ENCODE measurements around the gene PGAP3. TPM values are rescaled to one million over a fixed set of nuclear protein-coding genes. Genes with fewer than 3 reads are reported as not detected.
"Not testable (repeated sequence)": the region's sequence is repeated elsewhere in the genome, so short reads cannot be mapped to it uniquely, and the experiment has no call there.

Gene PGAP3
- total and polyA plus RNA-seq, 5 donors = 12.9 to 24.0 (median 14.7) TPM

GRCh38 chr17:39714234-39714633, 26.4 kb upstream of the PGAP3 start:
- Histone ChIP-seq H3K27me3 (ENCODE audit: control insufficient read depth, insufficient read depth) (no peaks in the 10 kb centered on the region), H3K27ac (ENCODE audit: low read length) (no peak overlapping the region), H3K9me3 (ENCODE audit: control insufficient read depth, low read length) (no peaks in the 10 kb centered on the region), H3K4me1 (ENCODE audit: control insufficient read depth, insufficient read depth, low read length) (no peaks in the 10 kb centered on the region), H3K4me3 (ENCODE audit: low read length) (no peak overlapping the region)
- intact Hi-C loops (cut with DNase I) = no loop called here
- no peak for ATAC-seq
- no peak for DNase-seq
- 96% methylated on average over 4 of the region's 4 CpGs for WGBS

GRCh38 chr17:39711851-39712250, 24.0 kb upstream of the PGAP3 start:
- H3K9me3 ChIP-seq (ENCODE audit: control insufficient read depth, low read length) = no peaks in the 10 kb centered on the region
- H3K4me3 ChIP-seq (ENCODE audit: low read length) = no peak overlapping the region
- no peaks in the 10 kb centered on the region for H3K27me3 ChIP-seq (ENCODE audit: control insufficient read depth, insufficient read depth)
- H3K4me1 ChIP-seq (ENCODE audit: control insufficient read depth, insufficient read depth, low read length) = no peaks in the 10 kb centered on the region
- DNase-seq = peak in 1 of 3 donors; percentile 38
- H3K27ac ChIP-seq (ENCODE audit: low read length) = no peak overlapping the region
- ATAC-seq = no peak
- 85% methylated on average over 10 of the region's 10 CpGs for WGBS
- intact Hi-C loops (cut with DNase I) = no loop called here

- intact Hi-C loops (cut with DNase I); H3K4me3 ChIP-seq (ENCODE audit: low read length); H3K27ac ChIP-seq (ENCODE audit: low read length); H3K4me1 ChIP-seq (ENCODE audit: control insufficient read depth, insufficient read depth, low read length); H3K9me3 ChIP-seq (ENCODE audit: control insufficient read depth, low read length); ATAC-seq; DNase-seq; H3K27me3 ChIP-seq (ENCODE audit: control insufficient read depth, insufficient read depth): not testable (repeated sequence)
- 85% methylated on average over 11 of the region's 11 CpGs for WGBS
Observed at GRCh38 chr17:39711071-39711470, 23.2 kb upstream of the PGAP3 start.

GRCh38 chr17:39709998-39710964, 22.4 kb upstream of the PGAP3 start:
- intact Hi-C loops (cut with DNase I) = loop anchor here in 1 of 4 donors (10.0 kb wide), 1 partner anchor 65 kb away; no protein-coding TSS in a partner anchor
- H3K27me3 ChIP-seq (ENCODE audit: control insufficient read depth, insufficient read depth) = no peaks in the 10 kb centered on the region
- ATAC-seq (no peak), DNase-seq (no peak)
- H3K27ac ChIP-seq (ENCODE audit: low read length) = no peak overlapping the region
- H3K9me3 ChIP-seq (ENCODE audit: control insufficient read depth, low read length) = no peaks in the 10 kb centered on the region
- H3K4me1 ChIP-seq (ENCODE audit: control insufficient read depth, insufficient read depth, low read length) = peaks cover 3% of the 10 kb centered on the region
- WGBS = 89% methylated on average over 20 of the region's 20 CpGs
- H3K4me3 ChIP-seq (ENCODE audit: low read length) = no peak overlapping the region

GRCh38 chr17:39709319-39709997, 21.6 kb upstream of the PGAP3 start:
- WGBS = 84% methylated on average over 14 of the region's 14 CpGs
- ATAC-seq = no peak
- H3K4me3 ChIP-seq (ENCODE audit: low read length) = no peak overlapping the region
- no peaks in the 10 kb centered on the region for H3K9me3 ChIP-seq (ENCODE audit: control insufficient read depth, low read length)
- peaks cover 7% of the 10 kb centered on the region for H3K4me1 ChIP-seq (ENCODE audit: control insufficient read depth, insufficient read depth, low read length)
- intact Hi-C loops (cut with DNase I) = loop anchor here in 1 of 4 donors (10.0 kb wide), 1 partner anchor 65 kb away; no protein-coding TSS in a partner anchor
- no peak overlapping the region for H3K27ac ChIP-seq (ENCODE audit: low read length)
- H3K27me3 ChIP-seq (ENCODE audit: control insufficient read depth, insufficient read depth) = no peaks in the 10 kb centered on the region
- DNase-seq = no peak

GRCh38 chr17:39706921-39707337, 19.1 kb upstream of the PGAP3 start:
- 78% methylated on average over 7 of the region's 7 CpGs for WGBS

GRCh38 chr17:39706383-39706782, 18.5 kb upstream of the PGAP3 start:
- Histone ChIP-seq H3K27me3 (ENCODE audit: control insufficient read depth, insufficient read depth) (no peaks in the 10 kb centered on the region), H3K4me1 (ENCODE audit: control insufficient read depth, insufficient read depth, low read length) (peaks cover 12% of the 10 kb centered on the region), H3K4me3 (ENCODE audit: low read length) (no peak overlapping the region), H3K27ac (ENCODE audit: low read length) (peak overlapping the region; percentile 84), H3K9me3 (ENCODE audit: control insufficient read depth, low read length) (no peaks in the 10 kb centered on the region)
- no peak for DNase-seq
- 64% methylated on average over 8 of the region's 8 CpGs for WGBS
- intact Hi-C loops (cut with DNase I) = loop anchor here in 1 of 4 donors (10.0 kb wide), 1 partner anchor 62 kb away; no protein-coding TSS in a partner anchor
- no peak for ATAC-seq

More at GRCh38 chr17:39706921-39707337, 19.1 kb upstream of the PGAP3 start:
- H3K27ac ChIP-seq (ENCODE audit: low read length) = no peak overlapping the region
- peaks cover 9% of the 10 kb centered on the region for H3K4me1 ChIP-seq (ENCODE audit: control insufficient read depth, insufficient read depth, low read length)
- intact Hi-C loops (cut with DNase I) = loop anchor here in 1 of 4 donors (10.0 kb wide), 1 partner anchor 62 kb away; no protein-coding TSS in a partner anchor
- ATAC-seq = no peak
- no peaks in the 10 kb centered on the region for H3K9me3 ChIP-seq (ENCODE audit: control insufficient read depth, low read length)
- H3K27me3 ChIP-seq (ENCODE audit: control insufficient read depth, insufficient read depth) = no peaks in the 10 kb centered on the region
- H3K4me3 ChIP-seq (ENCODE audit: low read length) = no peak overlapping the region
- no peak for DNase-seq

- peak overlapping the region; percentile 84 for H3K27ac ChIP-seq (ENCODE audit: low read length)
- no peaks in the 10 kb centered on the region for H3K9me3 ChIP-seq (ENCODE audit: control insufficient read depth, low read length)
- peak; percentile 15 to 36 for ATAC-seq
- 65% methylated on average over 12 of the region's 12 CpGs for WGBS
- peaks cover 12% of the 10 kb centered on the region for H3K4me1 ChIP-seq (ENCODE audit: control insufficient read depth, insufficient read depth, low read length)
- no peak overlapping the region for H3K4me3 ChIP-seq (ENCODE audit: low read length)
- peak in 1 of 3 donors; percentile 71 for DNase-seq
- no peaks in the 10 kb centered on the region for H3K27me3 ChIP-seq (ENCODE audit: control insufficient read depth, insufficient read depth)
- intact Hi-C loops (cut with DNase I) = loop anchor here in 1 of 4 donors (10.0 kb wide), 1 partner anchor 61 kb away; no protein-coding TSS in a partner anchor
Observed at GRCh38 chr17:39705786-39706348, 18.0 kb upstream of the PGAP3 start.

- Histone ChIP-seq H3K27me3 (ENCODE audit: control insufficient read depth, insufficient read depth) (no peaks in the 10 kb centered on the region), H3K27ac (ENCODE audit: low read length) (peak overlapping the region; percentile 84), H3K4me1 (ENCODE audit: control insufficient read depth, insufficient read depth, low read length) (peaks cover 12% of the 10 kb centered on the region), H3K4me3 (ENCODE audit: low read length) (no peak overlapping the region), H3K9me3 (ENCODE audit: control insufficient read depth, low read length) (no peaks in the 10 kb centered on the region)
- DNase-seq (peak in 1 of 3 donors; percentile 66), ATAC-seq (peak; percentile 5 to 7)
- 39% methylated on average over 11 of the region's 11 CpGs for WGBS
- intact Hi-C loops (cut with DNase I) = loop anchor here in 1 of 4 donors (10.0 kb wide), 1 partner anchor 60 kb away; no protein-coding TSS in a partner anchor
Observed at GRCh38 chr17:39704821-39705551, 17.1 kb upstream of the PGAP3 start.

GRCh38 chr17:39703913-39704312, 16.1 kb upstream of the PGAP3 start:
- ATAC-seq (no peak), DNase-seq (no peak)
- 87% methylated on average over 5 of the region's 5 CpGs for WGBS
- no peak overlapping the region for H3K4me3 ChIP-seq (ENCODE audit: low read length)
- intact Hi-C loops (cut with DNase I) = loop anchor here in 1 of 4 donors (10.0 kb wide), 1 partner anchor 59 kb away; no protein-coding TSS in a partner anchor
- peak overlapping the region; percentile 49 for H3K27ac ChIP-seq (ENCODE audit: low read length)
- H3K9me3 ChIP-seq (ENCODE audit: control insufficient read depth, low read length) = no peaks in the 10 kb centered on the region
- no peaks in the 10 kb centered on the region for H3K27me3 ChIP-seq (ENCODE audit: control insufficient read depth, insufficient read depth)
- H3K4me1 ChIP-seq (ENCODE audit: control insufficient read depth, insufficient read depth, low read length) = peaks cover 12% of the 10 kb centered on the region

All from right cardiac atrium (tissue), 5 donors.